Measurements from ENCODE around the gene INVS. TPM values are rescaled to one million over a fixed set of nuclear protein-coding genes. Genes with fewer than 3 reads are reported as not detected.

INVS gene
- total and polyA plus RNA-seq, 12 donors = 1.6 to 8.0 (median 5.5) TPM

DNA sequence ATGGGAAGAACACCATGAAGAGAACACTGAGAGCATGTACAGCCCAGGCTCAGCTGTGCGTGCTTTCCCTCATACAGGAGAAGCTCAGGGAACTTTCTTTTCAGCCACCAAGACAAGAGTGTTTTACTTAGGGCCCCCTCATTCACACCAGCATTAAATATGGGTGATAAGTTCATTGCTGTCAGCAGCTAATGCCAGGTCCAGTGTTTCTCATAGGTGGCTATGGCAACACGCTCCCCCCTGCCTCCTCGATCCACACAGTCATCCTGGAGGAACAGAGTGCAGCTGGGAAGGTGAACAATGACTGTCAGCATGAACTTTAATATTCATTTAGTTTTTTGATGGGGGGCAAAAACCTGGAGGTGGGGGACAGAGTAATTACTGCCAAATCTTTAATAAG, 199.3 kb downstream of the INVS start:
- ATAC-seq = no peak
- intact Hi-C loops (cut with DNase I) = no loop called here
- H3K4me1 ChIP-seq = no peaks in the 10 kb centered on the region
- WGBS, 2 donors = 53 to 84% methylated on average over 3 of the region's 3 CpGs
- H3K27me3 ChIP-seq = no peaks in the 10 kb centered on the region
- H3K4me3 ChIP-seq = no peak overlapping the region
- H3K27ac ChIP-seq = no peak overlapping the region
- TF ChIP-seq, protein P1, sequence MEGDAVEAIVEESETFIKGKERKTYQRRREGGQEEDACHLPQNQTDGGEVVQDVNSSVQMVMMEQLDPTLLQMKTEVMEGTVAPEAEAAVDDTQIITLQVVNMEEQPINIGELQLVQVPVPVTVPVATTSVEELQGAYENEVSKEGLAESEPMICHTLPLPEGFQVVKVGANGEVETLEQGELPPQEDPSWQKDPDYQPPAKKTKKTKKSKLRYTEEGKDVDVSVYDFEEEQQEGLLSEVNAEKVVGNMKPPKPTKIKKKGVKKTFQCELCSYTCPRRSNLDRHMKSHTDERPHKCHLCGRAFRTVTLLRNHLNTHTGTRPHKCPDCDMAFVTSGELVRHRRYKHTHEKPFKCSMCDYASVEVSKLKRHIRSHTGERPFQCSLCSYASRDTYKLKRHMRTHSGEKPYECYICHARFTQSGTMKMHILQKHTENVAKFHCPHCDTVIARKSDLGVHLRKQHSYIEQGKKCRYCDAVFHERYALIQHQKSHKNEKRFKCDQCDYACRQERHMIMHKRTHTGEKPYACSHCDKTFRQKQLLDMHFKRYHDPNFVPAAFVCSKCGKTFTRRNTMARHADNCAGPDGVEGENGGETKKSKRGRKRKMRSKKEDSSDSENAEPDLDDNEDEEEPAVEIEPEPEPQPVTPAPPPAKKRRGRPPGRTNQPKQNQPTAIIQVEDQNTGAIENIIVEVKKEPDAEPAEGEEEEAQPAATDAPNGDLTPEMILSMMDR (IDR thresholded peaks at IDR 0.05) = no peak
- H3K36me3 ChIP-seq = peaks cover 0 to 100% (median 39%) of the 10 kb centered on the region in 9 donors
- no peaks in the 10 kb centered on the region for H3K9me3 ChIP-seq
- no peak for DNase-seq

DNA sequence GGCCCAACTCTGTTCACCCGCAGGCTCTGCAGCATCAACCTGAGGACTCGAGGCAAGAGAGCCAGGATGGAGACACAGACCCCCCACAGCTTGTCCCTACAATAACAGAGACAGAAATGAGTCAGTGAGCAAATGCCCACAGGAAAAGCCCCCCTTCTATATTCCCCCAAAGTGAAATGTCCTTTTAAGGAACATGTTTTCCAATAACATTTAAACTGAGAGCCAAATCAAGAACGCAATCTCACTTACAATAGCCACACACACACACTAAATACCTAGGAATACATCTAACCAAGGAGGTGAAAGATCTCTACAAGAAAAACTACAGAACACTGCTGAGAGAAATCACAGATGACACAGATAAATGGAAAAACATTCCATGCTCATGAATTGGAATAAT, 204.7 kb downstream of the INVS start:
- no peaks in the 10 kb centered on the region for H3K9me3 ChIP-seq
- intact Hi-C loops (cut with DNase I) = loop anchor here in 1 of 10 donors (10.0 kb wide), 1 partner anchor 1119 kb away; no protein-coding TSS in a partner anchor
- DNase-seq = no peak
- TF ChIP-seq, protein P1 (IDR thresholded peaks at IDR 0.05) = no peak
- peaks cover 0 to 92% (median 19%) of the 10 kb centered on the region in 9 donors for H3K36me3 ChIP-seq
- no peaks in the 10 kb centered on the region for H3K27me3 ChIP-seq
- 92 to 94% methylated on average over 3 of the region's 3 CpGs for WGBS, 2 donors
- H3K27ac ChIP-seq = no peak overlapping the region
- H3K4me1 ChIP-seq = peaks cover 0 to 6% (median 0%) of the 10 kb centered on the region in 9 donors
- no peak for ATAC-seq
- no peak overlapping the region for H3K4me3 ChIP-seq

DNA sequence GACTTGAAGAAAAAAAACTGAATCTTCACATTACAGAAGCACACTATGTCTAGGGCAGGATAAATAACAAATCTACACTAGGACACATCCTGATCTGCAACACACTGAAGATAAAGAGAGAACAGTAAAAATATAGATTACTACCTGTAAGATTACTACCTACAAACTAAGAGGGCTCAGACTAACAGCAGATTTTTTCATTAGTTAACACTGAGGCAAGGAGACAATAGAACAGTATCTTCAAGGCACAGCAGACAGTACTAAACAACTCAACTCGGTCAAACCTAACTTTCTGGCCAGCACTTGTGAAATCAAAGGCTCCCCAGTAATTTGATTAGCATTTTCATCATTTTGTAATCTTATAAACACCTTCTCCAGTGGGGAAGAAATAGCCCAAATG, 207.2 kb downstream of the INVS start:
- intact Hi-C loops (cut with DNase I) = loop anchor here in 1 of 10 donors (10.0 kb wide), 1 partner anchor 1121 kb away; no protein-coding TSS in a partner anchor
- peaks cover 0 to 90% (median 12%) of the 10 kb centered on the region in 9 donors for H3K36me3 ChIP-seq
- no peak overlapping the region for H3K27ac ChIP-seq
- 94 to 97% methylated on average over 1 of the region's 1 CpG for WGBS, 2 donors
- ATAC-seq (no peak), DNase-seq (no peak)
- H3K9me3 ChIP-seq = no peaks in the 10 kb centered on the region
- H3K4me1 ChIP-seq = peaks cover 0 to 9% (median 0%) of the 10 kb centered on the region in 9 donors
- TF ChIP-seq, protein P1 (IDR thresholded peaks at IDR 0.05) = no peak
- H3K4me3 ChIP-seq = no peak overlapping the region
- H3K27me3 ChIP-seq = no peaks in the 10 kb centered on the region

DNA sequence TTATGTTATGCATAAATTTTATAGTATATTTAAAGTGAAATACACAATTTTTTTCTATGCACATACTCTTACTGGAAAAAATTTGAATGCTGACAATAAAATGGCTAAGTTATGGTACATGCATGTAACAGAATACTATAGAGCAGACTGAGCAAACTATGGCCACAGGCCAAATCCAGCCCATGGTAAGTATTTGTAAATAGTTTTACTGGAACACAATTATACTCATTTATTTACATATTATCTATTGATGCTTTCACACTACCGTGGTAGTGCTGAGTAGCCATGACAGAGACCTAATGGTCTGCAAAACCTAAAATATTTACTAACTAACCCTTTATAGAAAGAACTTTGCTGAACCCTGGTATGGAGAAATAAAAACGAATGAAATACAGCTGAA, 208.0 kb downstream of the INVS start:
- intact Hi-C loops (cut with DNase I) = loop anchor here in 1 of 10 donors (10.0 kb wide), 1 partner anchor 1122 kb away; no protein-coding TSS in a partner anchor
- Histone ChIP-seq H3K27ac (no peak overlapping the region), H3K36me3 (peaks cover 0 to 86% (median 6%) of the 10 kb centered on the region in 9 donors), H3K4me1 (peaks cover 0 to 9% (median 0%) of the 10 kb centered on the region in 9 donors), H3K9me3 (no peaks in the 10 kb centered on the region), H3K27me3 (no peaks in the 10 kb centered on the region), H3K4me3 (no peak overlapping the region)
- DNase-seq = no peak
- TF ChIP-seq, protein P1 (IDR thresholded peaks at IDR 0.05) = no peak
- no peak for ATAC-seq
- 83 to 88% methylated on average over 2 of the region's 2 CpGs for WGBS, 2 donors

All from heart right ventricle (tissue), 16 donors.